TTC549 (cell line): ENCODE measurements around the gene YEATS2.

Experiments
- FAIRE-seq: peaks from 2 replicates; lab custom pipeline; 2012; peaks lifted over from hg19 to GRCh38; lab: Jason Lieb, UNC

Gene YEATS2

GRCh38 chr3:183812761-183813445 lies 115.3 kb downstream of the YEATS2 start:
- no peak for FAIRE-seq

- no peak for FAIRE-seq
These were observed 116.6 kb downstream of the YEATS2 start for GRCh38 chr3:183814240-183814639.

GRCh38 chr3:183815563-183815940 lies 118.0 kb downstream of the YEATS2 start:
- FAIRE-seq, result no peak

GRCh38 chr3:183815951-183816475 lies 118.4 kb downstream of the YEATS2 start:
- no peak for FAIRE-seq

GRCh38 chr3:183816681-183817510 lies 119.3 kb downstream of the YEATS2 start:
- no peak for FAIRE-seq

- no peak for FAIRE-seq
These were observed 120.0 kb downstream of the YEATS2 start for GRCh38 chr3:183817639-183818038.

GRCh38 chr3:183818041-183818620 lies 120.5 kb downstream of the YEATS2 start:
- no peak for FAIRE-seq

GRCh38 chr3:183818706-183819624 lies 121.4 kb downstream of the YEATS2 start:
- FAIRE-seq, result no peak

GRCh38 chr3:183819831-183820230 lies 122.2 kb downstream of the YEATS2 start:
- FAIRE-seq, result no peak

GRCh38 chr3:183822631-183823030 lies 125.0 kb downstream of the YEATS2 start:
- FAIRE-seq, result no peak

GRCh38 chr3:183823963-183824362 lies 126.4 kb downstream of the YEATS2 start:
- no peak for FAIRE-seq

- FAIRE-seq, result no peak
These were observed 127.3 kb downstream of the YEATS2 start for GRCh38 chr3:183824761-183825455.

GRCh38 chr3:183825456-183826161 lies 128.0 kb downstream of the YEATS2 start, which contains the start of gene MAP6D1:
TSS of gene MAP6D1 (minus strand) at chr3:183825577. CDS start at chr3:183825547, 30 bp downstream.
- FAIRE-seq, result no peak

- no peak for FAIRE-seq
These were observed 129.1 kb downstream of the YEATS2 start for GRCh38 chr3:183826448-183827250.

GRCh38 chr3:183827809-183828537 lies 130.4 kb downstream of the YEATS2 start:
- FAIRE-seq, result no peak

GRCh38 chr3:183828538-183828870 lies 130.9 kb downstream of the YEATS2 start:
- no peak for FAIRE-seq

- no peak for FAIRE-seq
These were observed 131.9 kb downstream of the YEATS2 start for GRCh38 chr3:183829466-183829865.

GRCh38 chr3:183830187-183830586 lies 132.6 kb downstream of the YEATS2 start:
- no peak for FAIRE-seq

GRCh38 chr3:183833516-183833915 lies 135.9 kb downstream of the YEATS2 start:
- FAIRE-seq, result no peak
